Stimulated activated CD8-positive, alpha-beta memory T cell treated with anti-CD3 and anti-CD28 coated beads, Interleukin-7, amount 100 ng/mL, for 1 hour (primary cell): ENCODE measurements around the gene SMPDL3B.
A peak's percentile ranks its signal among the peaks of the same experiment; 100 is the strongest.

Experiments
- DNase-seq, 2 donors: peaks; one replicate each; pipeline ENCODE4 v3.0.0-alpha.2; 2020; ENCODE audit warnings: low read depth in 2 of 2

SMPDL3B gene

GRCh38 chr1:27934818-27935549 is at the start of gene SMPDL3B:
Gene SMPDL3B, plus strand, starts transcription at chr1:27935000. Its CDS starts 184 bp downstream, at chr1:27935184.
- DNase-seq: no peak

DNA sequence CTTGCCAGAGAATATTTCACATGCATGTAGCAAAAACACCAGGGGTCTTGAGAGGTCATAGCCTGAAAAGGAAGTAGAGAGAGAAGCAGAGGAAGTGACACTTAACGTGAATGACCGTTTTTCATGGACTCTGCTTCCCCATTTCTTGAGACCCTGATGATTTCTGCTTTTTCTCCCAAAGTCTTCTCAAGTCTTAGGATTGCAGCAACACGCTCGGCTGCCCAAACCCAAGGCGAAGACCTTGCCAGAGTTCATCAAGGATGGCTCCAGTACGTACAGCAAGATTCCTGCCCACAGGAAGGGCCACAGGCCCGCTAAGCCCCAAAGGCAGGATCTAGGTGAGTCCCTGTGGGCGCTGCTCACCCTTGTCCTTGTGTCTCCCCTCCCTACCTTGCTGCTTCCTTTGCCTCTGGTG is 49.7 kb upstream of the SMPDL3B start:
- no peak for DNase-seq

GRCh38 chr1:27885621-27886352 is 49.0 kb upstream of the SMPDL3B start:
- no peak for DNase-seq

DNA sequence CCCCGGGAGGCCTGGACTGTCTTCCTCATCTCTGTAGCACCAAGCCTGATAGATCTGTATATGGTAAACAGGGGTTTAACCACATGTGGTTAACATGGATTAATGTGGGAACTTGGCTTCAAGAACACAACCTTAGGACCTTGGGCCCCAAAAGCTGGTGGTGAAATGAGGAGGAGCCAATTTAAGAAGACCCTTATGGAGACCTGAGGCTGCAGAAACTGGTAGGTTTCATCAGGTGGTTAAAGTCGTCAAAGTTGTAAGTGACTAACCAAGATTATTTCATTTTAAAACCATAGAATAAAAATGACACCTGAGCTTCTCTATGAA is 48.5 kb upstream of the SMPDL3B start:
- DNase-seq: no peak

DNA sequence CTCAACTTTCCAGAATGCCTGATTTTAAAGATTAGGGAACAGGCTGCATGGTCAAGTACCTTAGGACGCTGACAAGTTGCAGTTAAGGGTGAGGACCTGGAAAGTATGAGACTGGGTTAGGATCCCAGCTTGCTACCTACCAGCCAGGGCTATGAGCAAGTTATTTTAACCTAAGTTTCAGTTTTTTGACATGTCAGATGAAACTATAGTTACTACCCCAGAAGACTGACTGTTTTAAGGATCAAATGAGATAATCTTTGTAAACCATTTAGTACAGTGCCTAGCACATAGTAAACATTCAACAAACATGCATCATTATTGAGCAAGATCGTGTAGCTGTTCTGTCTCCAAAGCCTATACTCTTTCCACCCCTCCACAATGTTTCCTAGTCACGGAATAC is 48.1 kb upstream of the SMPDL3B start:
- no peak for DNase-seq

DNA sequence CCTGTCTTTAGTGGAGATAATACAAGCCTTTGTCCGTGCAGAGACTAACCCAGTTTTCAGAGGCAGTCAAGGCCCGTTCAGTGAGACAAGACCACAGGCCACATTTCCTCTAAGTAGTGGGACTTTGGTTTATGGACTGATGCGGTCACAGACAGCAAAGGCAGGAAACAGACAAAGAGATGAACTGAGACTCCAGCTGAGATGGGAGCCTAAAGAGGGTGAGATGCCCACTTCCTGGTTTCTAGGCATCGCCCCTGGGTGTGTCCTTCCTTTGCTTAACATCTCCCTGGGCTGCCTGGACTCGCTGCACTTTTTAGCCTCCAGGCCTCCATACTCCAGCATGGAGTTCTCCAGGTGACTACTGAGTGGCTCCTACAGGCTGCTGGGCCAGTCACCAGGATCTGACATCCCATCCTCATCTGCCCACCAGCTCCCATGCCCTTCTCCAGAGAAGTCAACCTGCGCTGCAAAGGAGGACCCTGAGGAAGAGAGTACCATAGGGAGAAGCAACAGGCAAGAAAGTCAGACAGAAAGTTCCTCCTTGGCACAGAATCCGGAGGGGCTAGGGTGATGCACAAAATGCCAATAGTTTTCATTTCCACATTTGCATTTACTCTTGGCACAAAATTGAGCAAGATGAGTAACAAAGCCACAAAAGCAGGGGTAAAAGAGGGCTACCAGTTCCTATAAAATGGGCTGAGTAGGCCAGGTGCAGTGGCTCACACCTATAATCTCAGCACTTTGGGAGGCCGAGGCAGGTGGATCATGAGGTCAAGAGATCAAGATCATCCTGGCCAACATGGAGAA is 47.4 kb upstream of the SMPDL3B start:
- no peak for DNase-seq

GRCh38 chr1:27889506-27889905 is 45.3 kb upstream of the SMPDL3B start:
- DNase-seq: no peak

GRCh38 chr1:27891196-27891889 is 43.5 kb upstream of the SMPDL3B start:
- DNase-seq: no peak

- DNase-seq: no peak
Measured at GRCh38 chr1:27894521-27894920, 40.3 kb upstream of the SMPDL3B start.

- DNase-seq: no peak
Measured at GRCh38 chr1:27906759-27907158, 28.0 kb upstream of the SMPDL3B start.

GRCh38 chr1:27912429-27912828 is 22.4 kb upstream of the SMPDL3B start:
- DNase-seq: no peak

GRCh38 chr1:27915082-27915575 is 19.7 kb upstream of the SMPDL3B start:
- DNase-seq: no peak

DNA sequence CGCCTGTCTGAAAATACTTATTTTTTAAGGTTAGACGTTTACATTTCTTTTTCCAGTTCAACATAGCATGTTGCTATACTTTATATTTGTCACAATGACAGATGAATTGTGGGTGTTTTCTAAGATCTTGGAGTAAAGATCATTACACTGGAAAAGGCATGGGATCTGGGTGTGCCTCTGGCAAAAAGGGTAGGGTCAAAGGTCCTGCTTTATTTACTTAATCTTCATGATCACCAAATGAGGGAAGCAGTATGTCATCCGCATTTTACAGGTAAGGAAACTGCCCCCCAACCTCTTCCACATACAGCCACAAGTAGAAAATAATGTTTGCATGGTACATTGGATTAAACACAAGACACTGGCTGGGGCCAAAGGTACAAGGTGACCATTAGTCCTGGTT is 12.5 kb upstream of the SMPDL3B start:
- no peak for DNase-seq

- no peak for DNase-seq
Measured at GRCh38 chr1:27928216-27928954, 6.4 kb upstream of the SMPDL3B start.

- no peak for DNase-seq
Measured at GRCh38 chr1:27931184-27931583, 3.6 kb upstream of the SMPDL3B start.

DNA sequence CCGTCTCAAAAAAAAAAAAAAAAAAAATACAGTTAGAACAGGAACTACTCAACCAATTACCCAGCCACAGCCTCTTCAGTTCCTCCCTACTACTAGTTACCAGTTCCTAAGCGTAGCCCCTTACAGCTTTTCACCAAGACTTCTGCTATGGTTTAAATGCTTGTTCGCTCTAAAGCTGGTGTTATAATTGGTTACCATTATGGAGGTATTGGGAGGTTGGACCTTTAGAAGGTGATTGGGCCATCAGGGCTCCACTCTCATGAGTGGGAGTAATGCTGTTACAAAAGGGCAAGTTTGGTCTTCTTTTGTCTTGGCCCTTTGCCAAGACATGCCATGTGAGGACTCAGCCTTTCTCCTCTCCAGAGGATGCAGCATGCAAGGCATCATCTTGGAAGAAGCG is 3.0 kb upstream of the SMPDL3B start:
- no peak for DNase-seq

DNA sequence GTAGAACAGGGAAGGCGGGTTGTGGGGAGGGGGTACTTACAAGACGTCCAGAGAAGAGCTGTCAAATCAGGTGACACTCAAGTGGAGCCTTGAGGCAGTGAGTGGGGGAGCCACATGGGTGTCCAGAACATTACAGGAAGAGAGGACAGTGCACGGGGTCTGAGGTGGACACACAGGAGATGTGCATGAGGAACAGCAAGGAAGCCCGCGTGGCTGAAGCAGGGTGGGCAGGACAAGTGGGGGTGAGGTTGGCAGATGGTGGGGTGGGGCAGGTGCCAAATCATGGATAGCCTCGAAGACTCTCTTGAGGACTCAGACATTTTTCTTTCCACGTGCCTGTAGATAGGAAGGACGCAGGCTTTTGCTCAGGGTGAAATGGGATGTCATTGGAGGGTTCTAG is 921 bp downstream of the SMPDL3B start:
- DNase-seq: no peak

- DNase-seq: no peak
Measured at GRCh38 chr1:27936370-27936769, 1.6 kb downstream of the SMPDL3B start.

- DNase-seq: no peak
Measured at GRCh38 chr1:27937524-27937836, 2.7 kb downstream of the SMPDL3B start.

- no peak for DNase-seq
Measured at GRCh38 chr1:27938488-27938887, 3.7 kb downstream of the SMPDL3B start.

DNA sequence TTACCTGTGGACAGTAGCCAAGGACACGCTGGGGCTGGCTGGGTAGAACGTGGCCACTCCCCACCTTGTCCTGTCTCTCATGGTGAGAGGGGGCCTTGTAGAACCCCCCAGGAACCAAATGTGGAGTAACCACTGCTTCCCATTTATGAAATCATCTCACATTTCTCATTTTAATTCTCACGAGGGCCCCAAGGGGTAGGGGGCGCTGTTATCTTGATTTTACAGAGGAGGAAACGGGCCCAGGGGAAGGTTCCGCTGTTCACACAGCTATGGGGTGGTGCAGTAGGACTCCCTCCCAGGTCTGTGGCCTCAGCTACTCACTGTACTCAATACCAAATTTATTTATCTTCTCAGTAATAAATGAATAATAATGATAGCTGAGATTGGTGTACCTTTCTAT is 5.5 kb downstream of the SMPDL3B start:
- peak; percentile 22 to 60 for DNase-seq
